Hematopoietic multipotent progenitor cell treated with erythropoietin and hydrocortisone succinate and interleukin-3 and kit ligand, for 4 days (in vitro differentiated cells): Measurements from ENCODE around the gene RNASEH2C.
"Not testable (repeated sequence)": the region's sequence is repeated elsewhere in the genome, so short reads cannot be mapped to it uniquely, and the experiment has no call there.

Source experiments
- DNase-seq: peaks from one replicate; pipeline ENCODE4 v3.0.0-alpha.2; 2015

RNASEH2C gene

DNA sequence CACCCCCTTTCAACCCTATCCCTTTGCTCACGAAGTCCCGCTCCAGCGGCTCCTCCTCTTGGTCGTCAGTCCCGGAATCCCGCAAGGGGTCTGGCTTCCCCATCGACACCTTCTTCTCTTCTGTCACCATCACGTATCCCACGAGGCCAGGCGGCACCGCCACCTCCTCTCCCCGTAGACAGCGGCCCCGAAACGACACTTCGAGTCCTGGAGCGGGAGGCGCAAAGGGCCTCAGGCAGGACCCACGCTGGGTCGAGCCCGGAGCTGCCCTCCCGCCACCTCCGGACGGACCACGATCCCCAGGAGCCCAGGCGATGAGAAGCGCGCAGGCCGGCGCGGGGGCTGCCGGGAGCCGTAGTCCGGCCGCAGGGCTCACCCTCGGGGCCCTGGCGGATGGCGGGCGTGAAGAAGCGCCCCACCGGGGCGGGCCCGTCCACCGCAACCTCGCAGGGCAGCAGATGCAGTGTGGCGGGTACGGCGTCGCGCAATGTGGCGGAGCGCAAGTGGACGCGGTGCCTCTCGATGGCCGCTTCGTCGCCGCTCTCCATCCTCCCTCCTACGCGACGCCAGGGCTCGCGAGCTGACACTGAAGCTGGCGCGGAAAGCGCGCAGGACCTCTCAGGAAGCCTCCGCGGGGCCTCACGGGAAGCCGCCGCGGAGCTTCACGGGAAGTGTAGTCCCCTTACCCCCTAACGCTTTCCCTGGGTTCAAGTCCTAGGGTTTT is at the start of gene RNASEH2C:
RNASEH2C (minus strand) TSS at position 588 of the 724 bp plus-strand sequence; CDS start at position 548, 40 bp downstream.
- peak; percentile 96 for DNase-seq

DNA sequence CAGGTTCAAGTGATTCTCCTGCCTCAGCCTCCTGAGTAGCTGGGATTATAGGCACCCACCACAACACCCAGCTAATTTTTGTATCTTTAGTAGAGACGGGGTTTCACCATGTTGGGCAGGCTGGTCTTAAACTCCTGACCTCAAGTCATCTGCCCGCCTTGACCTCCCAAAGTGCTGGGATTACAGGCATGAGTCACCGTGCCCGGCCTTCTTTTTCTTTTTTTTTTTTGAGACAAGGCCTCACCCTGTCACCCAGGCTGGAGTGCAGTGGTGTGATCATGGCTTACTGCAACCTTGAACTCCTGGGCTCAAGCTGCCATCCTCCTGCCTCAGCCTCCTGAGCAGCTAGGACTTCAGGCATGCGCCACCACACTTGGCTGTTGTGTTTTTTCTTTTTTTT is 47.2 kb upstream of the RNASEH2C start:
- not testable (repeated sequence) for DNase-seq

DNA sequence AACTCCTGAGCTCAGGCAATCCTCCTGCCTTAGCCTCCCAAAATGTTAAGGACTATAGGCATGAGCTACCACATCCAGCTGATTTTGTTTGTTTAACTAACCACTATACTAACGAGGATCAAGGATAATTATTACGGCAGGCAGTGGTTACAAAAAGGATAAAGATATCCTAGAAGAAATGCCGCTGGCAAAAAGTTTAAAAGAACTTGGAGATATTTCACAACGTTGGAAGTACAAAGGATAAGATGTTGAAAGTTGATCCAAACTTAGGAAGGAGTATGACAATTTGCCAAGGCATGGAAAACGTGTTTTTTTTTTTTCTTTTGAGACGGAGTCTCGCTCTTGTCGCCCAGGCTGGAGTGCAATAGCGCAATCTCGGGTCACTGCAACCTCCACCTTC is 46.8 kb upstream of the RNASEH2C start:
- no peak for DNase-seq

DNA sequence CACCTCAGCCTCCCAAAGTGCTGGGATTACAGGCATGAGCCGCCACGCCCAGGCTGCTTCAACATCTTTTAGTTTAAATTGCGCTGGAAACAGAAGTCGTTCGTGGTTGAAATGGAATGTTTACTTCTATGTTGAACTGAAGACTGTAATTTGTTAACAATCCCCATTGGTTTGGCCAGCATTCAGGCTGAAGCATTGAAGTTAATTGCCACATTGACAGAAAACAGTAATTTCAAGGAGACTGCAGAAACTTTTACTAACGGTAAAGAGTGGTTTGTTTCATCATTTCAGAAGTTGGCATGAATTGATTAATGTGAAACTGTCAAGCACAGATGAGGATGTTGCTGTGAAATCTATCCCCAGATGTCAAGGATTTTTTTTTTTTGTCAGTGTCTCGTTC is 45.9 kb upstream of the RNASEH2C start:
- DNase-seq: peak; percentile 81

DNA sequence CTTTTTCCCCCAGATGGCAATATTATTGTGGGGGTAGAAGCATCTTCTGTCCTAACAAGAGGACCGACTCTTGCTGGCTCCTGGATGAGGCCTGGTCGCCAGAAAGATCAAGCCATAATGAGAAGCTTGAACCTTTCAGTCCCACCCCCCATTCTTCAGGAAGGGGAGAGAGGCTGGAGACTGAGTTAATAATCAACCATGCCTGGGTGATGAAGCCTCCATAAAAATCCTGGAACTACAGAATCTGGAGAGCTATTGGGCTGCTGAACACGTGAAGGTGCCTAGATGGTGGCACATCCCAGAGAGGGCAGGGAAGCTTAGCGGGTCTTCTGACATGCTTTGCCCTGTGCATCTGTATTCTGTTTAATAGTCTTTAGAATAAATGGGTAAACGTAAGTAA is 43.8 kb upstream of the RNASEH2C start:
- DNase-seq: no peak

DNA sequence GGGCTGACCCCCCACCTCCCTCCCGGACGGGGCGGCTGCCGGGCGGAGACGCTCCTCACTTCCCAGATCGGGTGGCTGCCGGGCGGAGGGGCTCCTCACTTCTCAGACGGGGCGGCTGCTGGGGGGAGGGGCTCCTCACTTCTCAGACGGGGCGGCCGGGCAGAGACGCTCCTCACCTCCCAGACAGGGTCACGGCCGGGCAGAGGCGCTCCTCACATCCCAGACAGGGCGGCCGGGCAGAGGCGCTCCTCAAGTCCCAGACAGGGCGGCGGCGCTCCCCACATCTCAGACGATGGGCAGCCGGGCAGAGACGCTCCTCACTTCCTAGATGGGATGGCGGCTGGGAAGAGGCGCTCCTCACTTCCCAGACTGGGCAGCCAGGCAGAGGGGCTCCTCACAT is 42.2 kb upstream of the RNASEH2C start:
- DNase-seq: not testable (repeated sequence)

DNA sequence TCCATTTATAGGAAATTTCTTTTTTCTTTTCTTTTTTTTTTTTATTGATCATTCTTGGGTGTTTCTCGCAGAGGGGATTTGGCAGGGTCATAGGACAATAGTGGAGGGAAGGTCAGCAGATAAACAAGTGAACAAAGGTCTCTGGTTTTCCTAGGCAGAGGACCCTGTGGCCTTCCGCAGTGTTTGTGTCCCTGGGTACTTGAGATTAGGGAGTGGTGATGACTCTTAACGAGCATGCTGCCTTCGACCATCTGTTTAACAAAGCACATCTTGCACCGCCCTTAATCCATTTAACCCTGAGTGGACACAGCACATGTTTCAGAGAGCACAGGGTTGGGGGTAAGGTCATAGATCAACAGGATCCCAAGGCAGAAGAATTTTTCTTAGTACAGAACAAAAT is 41.6 kb upstream of the RNASEH2C start:
- not testable (repeated sequence) for DNase-seq

DNA sequence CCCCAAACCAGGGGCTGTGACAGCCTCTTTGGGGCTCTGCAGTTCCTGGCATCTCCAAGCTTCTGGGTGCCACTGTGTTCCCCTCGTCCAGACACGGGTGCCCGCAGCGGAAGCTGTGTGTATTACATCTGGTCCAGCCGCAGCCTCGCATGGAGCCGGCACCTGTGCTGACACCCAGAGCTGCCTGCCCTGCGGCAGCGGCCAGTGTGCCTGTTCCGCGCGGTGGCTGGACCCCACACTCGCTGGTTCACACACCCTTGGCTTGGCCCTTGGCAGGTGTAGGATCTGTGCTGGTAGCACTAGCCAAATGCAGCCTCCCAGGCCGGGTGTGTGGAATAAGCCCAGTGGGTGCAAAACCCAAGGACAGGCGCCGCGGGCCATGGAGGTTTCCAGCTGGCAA is 24.5 kb upstream of the RNASEH2C start:
- no peak for DNase-seq

DNA sequence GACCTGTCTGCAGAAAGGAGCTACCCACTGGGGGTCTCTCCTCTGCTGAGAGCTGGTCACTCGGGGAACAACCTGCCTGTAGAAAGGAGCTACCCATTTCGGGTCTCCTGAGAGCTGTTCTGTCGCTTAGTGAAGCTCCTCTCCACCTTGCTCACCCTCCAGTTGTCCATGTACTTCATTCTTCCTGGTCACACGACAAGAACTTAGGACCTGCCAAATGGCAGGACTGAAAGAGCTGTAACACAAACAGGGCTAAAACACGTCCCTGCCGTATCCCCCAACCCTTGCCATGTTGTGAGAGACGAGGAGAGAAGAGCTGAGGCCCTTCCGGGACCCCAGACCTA is 24.1 kb upstream of the RNASEH2C start:
- no peak for DNase-seq

DNA sequence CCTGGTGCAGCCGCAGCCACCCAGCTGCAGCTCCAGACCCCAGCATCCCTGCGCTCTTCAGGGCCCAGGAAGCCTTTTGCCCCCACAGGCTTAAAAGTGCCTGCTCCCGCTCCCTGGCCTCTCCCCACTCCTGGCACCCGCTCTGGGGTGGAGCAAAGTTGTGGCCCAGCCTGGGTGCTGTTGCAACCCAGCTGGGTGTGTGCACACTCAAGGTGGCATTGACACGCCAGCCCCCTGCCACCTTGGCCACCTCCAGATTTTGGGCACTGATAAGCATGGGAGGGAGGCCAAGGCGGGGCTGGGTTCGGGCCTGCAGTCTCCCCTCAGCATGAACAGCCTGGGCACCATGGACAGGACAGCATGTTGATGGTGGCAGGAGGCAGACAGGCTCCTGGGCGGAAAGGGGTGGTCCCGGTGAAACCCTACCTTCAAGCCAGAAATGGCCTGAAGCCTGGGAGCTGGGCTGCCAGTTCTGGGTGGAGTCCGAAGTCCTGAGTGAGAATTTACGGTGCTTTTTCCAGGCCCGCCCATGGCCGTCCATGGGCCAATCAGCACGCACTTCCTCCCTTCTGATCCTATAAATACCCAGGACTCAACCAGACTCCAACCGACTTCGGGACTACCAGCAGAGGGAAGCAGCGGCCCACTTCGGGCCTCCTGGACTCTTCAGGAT is 23.6 kb upstream of the RNASEH2C start:
- DNase-seq: peak; percentile 62

DNA sequence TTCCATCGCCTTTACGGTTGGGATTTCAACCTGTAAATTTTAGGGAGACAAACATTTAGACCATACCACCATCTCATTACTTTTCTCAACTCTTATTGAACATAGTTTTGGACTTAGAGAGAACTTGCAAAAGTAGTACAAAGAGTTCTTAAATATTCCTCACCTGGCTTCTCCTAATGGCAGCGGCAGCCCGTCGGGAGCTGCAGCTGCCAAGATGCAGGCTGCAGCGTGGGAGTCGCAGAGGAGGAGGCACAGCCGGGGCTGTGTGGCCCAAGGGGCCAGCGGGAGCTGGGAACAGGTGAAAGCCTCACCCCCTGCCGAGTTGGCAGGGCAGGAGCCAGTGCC is 23.1 kb upstream of the RNASEH2C start:
- DNase-seq: no peak

DNA sequence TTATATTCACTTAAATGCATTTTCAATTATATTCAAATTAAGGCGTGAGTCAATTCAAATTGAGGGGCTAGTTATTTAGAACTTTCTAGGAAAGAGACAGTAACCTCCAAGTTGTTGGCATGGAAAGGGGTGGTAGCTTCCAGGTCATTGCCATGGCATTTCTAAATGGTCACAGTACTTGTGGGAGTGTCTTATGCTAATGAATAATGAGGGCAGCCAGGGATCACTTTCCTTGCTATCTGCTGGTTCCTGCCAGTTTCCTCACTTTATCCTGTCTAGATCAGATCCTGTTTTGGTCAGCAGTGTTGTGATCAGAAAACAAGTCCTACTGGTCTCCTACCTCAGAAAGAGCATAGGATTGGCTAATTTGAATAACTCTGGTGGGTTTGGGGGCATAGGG is 21.8 kb upstream of the RNASEH2C start:
- DNase-seq: no peak

DNA sequence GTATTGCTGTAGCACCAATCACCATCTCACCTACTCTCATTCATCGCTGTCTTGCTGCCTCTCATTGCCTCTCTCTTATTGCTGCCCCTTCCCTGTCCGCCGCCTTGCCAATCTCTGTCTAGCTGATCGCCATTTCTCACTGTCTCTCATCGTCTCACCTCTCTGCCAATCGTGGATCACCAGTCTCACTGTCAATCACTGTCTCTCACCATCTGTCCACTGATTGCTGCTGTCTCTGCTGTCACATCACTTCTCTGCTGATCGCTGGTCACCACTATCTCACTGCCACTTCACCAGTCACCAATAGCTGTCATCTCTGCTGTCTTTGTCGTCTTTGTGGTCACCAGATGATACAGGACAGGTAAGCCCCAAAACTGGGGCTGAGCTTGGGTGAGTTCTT is 20.6 kb upstream of the RNASEH2C start:
- no peak for DNase-seq

DNA sequence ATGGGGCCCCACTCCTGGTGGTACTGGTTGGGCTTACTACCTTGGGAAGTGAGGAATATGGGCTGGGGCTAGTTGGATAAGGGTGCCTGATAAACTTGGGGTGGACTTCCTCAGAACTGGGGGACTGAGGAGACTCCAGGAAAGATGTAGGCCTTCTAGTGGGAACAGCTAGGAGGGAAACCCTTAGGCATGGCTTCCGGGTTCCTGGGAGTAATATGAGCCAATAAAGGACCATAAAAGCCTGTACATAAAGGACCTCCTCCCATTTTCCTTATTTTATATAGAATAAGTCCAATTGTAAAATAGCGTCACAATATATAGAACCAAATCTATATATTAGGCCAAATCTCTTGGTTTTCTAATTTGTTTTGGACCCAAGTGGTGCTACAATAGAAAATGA is 18.4 kb upstream of the RNASEH2C start:
- no peak for DNase-seq

DNA sequence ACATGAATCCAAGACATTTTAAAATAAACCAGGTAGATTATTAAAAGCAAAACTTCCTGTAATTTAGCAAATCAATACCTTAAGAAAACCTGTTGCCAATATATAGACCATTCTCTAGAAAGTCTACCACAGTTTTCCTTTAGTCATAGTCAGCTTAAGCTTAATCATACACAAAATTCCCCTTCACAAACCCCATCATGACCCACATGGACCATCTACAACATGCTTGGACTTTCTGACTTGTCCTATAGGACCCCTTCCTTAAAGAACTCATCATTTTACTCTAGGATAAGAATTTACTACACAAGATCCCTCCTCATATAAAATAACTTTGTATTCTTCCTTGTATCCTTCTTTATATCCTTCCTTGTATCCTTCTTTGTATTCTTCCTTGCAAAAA is 16.2 kb upstream of the RNASEH2C start:
- DNase-seq: no peak

DNA sequence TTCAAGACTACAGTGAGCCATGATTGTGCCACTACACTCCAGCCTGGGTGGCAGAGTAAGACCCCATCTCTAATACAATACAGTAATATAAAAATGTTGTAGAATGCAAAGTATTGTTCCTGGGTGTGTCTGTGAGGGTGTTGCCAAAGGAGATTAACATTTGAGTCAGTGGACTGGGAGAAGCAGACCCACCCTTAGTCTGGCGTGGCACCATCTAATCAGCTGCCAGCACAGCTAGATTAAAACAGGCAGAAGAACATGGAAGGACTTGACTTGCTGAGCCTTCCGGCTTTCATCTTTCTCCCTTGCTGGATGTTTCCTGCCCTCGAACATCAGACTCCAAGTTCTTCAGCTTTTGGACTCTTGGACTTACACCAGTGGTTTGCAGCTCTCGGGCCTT is 14.5 kb upstream of the RNASEH2C start:
- peak; percentile 65 for DNase-seq

DNA sequence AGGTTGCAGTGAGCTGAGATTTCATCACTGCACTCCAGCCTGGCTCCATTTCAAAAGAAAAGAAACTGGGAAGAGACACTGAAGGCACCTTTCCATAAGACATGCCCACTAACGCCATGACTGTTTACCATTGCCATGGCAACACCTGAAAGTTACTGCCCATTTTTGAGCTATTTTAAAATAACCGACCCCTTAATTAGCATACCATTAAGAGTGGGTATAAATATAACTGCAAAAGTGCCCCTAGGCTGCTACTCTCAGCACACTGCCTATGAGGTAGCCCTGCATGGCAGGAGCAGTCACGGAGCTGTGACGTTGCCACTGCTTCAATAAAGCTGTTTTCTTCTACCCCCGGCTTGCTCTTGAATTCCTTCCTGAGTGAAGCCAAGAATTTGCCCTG is 9.9 kb upstream of the RNASEH2C start:
- DNase-seq: no peak

DNA sequence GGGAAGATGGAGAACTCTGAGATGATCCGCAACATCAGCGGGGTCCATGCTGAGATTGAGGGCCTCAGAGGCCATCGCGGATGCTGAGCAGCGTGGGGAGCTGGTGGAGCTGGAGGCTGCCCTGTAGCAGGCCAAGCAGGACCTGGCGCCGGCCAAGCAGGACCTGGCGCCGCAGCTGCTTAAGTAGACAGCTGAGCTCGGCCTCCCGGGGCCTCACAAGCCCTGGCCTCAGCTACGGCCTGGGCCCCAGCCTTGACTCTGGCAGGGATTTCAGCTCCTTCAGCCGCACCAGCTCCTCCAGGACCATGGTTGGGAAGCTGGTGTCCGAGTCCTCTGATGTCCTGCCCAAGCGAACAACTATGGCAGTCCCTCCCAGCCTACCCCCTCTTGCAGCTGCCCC is 7.3 kb upstream of the RNASEH2C start:
- no peak for DNase-seq

DNA sequence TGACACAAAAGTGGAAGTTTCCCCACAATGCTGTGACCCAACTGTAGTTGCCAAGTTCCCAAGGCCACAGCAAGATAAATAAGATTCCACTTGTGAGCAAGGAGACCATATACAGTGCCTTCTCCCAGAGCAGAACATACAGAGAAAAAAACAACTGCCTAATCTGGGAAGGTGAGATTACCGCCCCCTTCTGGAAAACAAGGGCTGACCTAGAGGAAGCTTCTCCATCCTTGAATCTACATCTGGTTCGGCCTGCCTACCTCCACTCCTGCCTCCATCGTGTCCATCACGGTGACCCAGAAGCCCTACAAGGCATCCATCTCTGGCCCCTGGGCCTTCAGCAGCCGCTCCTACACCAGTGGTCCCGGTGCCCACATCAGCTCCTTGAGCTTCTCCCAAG is 6.1 kb upstream of the RNASEH2C start:
- DNase-seq: peak; percentile 34

DNA sequence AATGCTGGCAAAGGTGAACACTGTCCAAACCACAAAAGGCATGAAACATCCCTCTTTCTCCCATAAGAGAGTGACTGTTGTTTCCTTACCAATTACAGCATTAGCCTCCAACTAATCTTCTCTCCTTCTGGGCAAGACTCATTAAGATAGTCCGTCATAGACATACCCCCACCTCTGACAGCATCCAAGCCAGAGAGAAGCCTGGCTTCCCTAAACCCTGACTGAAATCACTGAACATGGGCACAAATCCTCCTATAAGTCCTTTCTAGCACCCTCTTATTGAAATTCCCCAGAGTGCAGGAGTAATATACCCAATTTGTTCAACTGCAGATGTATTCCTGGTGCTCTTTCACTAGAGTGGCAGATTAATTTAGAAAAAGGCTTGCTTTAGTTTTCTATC is 1.7 kb upstream of the RNASEH2C start:
- no peak for DNase-seq

DNA sequence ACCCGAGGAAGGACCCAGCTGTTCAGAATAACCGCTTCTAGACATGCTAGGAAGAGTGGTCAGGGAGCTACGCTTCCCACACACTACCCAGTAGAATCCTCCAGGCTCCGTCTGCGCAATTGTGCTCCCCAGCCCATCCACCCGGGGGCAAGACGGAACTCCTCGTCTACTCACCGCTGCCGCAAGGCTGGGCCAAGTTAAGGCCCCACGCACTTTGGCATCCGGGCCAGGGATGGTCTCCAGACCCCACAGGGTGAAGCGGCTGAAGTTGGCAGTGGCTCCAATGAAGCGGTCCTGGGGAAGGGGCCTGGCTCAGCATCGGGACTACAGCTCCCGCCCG is 757 bp downstream of the RNASEH2C start:
- DNase-seq: peak; percentile 72

DNA sequence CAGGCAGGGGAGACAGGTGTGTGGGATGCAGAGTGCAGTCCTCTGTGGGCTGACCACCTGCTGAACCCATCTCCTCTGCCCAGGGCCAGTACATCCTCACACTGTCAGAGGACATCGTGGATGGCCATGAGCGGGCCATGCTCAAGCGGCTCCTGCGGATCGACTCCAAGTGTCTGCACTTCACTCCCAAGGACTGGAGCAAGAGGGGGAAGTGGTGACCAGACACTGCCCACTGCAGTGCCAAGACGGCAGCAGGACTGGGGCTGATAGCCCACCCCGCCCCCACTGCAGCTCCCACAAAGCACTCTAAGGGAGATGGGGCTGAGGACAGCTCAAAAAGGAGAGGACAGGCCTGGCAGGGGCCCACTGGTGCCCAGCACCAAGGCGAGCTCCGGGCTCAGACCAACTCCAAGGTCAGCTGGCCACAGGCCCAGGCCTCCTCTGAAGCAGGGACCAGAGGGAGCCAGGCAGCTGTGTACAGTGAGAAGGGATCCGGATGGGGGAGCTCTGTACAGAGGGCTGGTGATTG is 1.6 kb downstream of the RNASEH2C start:
- no peak for DNase-seq

DNA sequence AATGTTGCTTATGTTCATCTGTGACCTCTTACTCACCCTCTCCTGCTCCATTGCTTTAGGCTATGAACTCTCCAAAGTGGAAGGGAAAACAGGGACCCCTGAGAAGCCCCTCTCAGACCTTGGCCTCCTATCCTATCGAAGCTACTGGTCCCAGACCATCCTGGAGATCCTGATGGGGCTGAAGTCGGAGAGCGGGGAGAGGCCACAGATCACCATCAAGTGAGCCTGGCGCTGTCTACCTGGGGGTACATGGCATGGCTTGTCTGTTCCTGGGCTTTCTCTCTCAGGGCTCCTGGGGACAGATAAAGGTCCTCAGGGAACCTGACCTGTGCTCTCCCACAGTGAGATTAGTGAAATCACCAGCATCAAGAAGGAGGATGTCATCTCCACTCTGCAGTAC is 2.1 kb downstream of the RNASEH2C start:
- DNase-seq: no peak

DNA sequence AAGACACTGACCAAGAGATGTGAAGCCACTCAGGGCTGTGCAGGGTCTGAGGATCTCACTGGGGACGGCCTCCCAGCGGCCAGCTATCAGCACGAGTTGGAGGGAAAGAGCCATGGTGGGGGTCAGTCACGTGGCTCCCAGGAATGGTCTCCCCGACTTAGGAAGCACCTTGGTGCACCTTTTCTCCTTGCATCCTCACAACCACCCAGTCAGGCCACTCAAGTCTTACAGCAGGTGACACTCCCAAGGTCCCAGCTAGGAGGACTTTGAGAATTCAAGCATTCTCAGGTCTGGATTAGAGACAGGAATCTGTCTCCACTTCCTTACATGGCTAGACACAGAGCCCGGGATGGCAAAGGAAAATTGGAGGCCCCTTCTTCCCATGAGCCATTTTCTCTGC is 2.7 kb downstream of the RNASEH2C start:
- no peak for DNase-seq
